Left ventricle myocardium superior (tissue), 1 donor: ENCODE results near the gene BTLA. TPM values are rescaled to one million over a fixed set of nuclear protein-coding genes. Genes with fewer than 3 reads are reported as not detected.
"Not testable (repeated sequence)": the region's sequence is repeated elsewhere in the genome, so short reads cannot be mapped to it uniquely, and the experiment has no call there.

Source experiments
- ATAC-seq: fragments of 200-7000 bp; cut with Tn5 transposase; one replicate; pipeline ENCODE4 v1.9.1; 2020; ENCODE audit warnings: mild to moderate bottlenecking, moderate library complexity
- DNase-seq: peaks from one replicate; pipeline ENCODE4 v3.0.0-alpha.2; 2020
- intact Hi-C: fragments of 100-400 bp; cut with micrococcal nuclease; formaldehyde crosslinking; loops from one replicate; pipeline ENCODE4 v1.11.0; 2022
- long read RNA-seq: library from polyadenylated mRNA; unstranded; transcript quantifications from one replicate; pipeline ENCODE4 v2.0.0, GENCODE V29; 2021
- total RNA-seq: library from RNA; stranded (reverse); fragmentation: NEBNext Ultra II Directional; extraction: Animal tissue kit (Norgen Biotek cat#: 25700); gene quantifications from one replicate; pipeline ENCODE4 v1.2.1, GENCODE V29; 2021
- donor health status: DM: no; HTN: yes; CAD: no; lungs with severe emphysema.

Gene BTLA
- total RNA-seq = not detected
- long read RNA-seq = 0 reads

GRCh38 chr3:112498914-112499711 is at the start of gene BTLA:
TSS of gene BTLA (minus strand) at chr3:112499472. CDS start at chr3:112499358, 114 bp downstream.
- intact Hi-C loops = no loop called here
- ATAC-seq (no peak), DNase-seq (no peak)

DNA sequence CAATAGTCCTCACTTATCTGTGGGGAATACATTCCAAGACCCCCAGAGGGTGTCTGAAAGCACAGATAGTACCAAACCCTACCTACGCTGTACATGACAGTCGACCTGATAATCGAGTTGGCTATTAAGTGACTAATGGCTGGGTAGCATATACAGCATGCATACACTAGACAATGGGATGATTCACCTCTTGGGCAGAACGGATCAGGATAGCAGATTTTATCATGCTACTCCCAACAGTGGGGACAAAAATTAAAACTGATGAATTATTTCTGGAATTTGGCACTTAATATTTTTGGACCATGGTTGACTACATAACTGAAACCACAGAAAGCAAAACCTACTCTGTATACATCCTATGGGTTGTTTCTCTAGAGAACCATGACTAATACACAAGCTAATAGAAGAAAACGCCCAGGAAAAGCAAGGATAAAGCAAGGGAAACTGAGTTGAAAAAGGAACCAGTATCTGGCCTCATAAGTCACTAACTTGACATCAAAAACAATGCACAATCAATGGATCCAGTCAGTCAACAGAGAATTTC is 47.0 kb upstream of the BTLA start:
- intact Hi-C loops = no loop called here
- DNase-seq (no peak), ATAC-seq (no peak)

DNA sequence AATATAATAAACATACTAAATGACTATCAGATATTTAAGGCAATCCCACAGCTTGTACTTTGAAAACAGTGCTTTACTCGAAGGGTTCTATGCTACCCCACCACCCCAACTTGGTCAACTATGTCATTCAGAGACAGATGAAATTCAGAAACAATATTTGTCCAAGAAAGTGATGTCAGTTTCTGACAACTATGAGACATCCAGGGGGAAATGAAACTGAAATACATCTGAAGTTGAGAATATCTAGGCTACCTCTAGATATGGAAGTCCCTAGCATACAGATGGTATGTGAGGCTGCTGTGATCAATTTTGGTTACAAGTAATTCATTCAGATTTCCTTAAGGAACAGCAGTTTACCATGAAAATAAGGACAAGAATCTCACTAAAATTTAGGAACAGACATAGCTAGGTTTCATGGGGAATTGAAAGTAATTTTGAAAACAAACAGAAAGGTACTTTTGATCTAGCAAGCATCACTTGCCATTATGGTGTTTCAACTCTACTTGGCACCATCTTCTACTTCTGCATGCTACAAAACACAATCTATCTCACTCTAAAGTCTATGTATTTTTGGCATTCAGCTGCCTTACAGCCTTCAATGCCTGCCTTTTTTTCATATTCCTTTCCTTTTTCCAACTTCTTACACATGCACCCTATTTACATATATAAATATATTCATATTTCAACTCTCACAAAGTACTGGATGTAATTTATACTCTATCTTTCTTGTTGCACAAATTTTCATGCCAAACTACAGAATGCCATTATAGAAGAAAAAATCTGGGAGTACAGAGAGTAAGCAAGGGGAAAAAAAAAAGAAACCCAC is 40.8 kb upstream of the BTLA start:
- DNase-seq (no peak), ATAC-seq (no peak)
- intact Hi-C loops = no loop called here

- intact Hi-C loops = loop anchor here (5.0 kb wide), 1 partner anchor 239 kb away; the partner anchor contains the start of gene SLC9C1
- DNase-seq (no peak), ATAC-seq (no peak)
Measured at GRCh38 chr3:112531358-112531781, 32.1 kb upstream of the BTLA start.

- DNase-seq = no peak
- intact Hi-C loops = loop anchor here (5.0 kb wide), 1 partner anchor 238 kb away; the partner anchor contains the start of gene SLC9C1
- ATAC-seq = no peak
Measured at GRCh38 chr3:112530573-112530972, 31.3 kb upstream of the BTLA start.

DNA sequence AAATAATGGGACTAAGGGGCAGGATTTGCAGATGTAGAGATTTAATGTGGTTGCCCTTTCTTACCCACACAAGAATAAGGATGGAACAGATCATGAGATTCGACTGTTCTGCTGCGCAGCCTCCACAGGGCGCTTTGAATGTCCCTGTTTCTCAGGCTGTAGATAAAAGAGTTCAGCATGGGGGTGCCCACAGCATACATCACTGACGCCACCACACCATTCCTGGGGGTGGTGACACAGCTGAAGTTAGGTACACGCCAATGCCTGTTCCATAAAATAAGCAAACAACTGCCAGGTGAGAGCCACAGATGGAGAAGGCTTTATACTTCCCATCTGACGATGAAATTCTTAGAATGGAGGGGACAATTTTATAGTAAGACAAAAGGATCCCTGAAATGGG is 24.9 kb upstream of the BTLA start:
- DNase-seq, intact Hi-C loops, ATAC-seq: not testable (repeated sequence)

DNA sequence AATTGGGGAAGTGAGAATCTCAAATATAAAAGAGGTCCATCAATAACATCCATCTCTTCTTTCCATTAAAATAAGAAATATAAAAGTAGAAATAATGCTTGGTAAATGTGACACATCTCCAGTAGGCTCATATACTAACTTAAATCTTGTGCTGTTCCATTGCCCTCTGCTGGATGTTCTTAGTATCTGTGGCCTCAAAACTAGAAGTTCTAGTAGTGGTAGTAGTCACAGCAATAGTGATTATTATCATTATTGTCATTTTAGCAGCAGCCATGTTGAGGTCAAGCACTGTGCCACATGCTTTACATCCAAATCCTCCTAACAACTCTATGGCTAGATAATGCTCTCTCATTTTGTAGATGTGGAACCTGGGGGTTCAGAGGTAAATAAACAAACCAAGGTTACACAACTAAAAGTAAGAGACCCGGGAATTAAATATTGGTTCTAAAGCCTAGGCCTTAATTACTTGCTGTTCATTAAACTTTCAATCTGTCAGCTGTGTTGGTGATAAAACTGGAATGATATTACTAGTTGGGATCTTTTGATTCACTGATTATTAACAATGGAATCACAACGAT is 20.2 kb upstream of the BTLA start:
- DNase-seq (no peak), ATAC-seq (peak; percentile 61)
- intact Hi-C loops = loop anchor here (10.0 kb wide), 1 partner anchor 195 kb away; no protein-coding TSS in a partner anchor

DNA sequence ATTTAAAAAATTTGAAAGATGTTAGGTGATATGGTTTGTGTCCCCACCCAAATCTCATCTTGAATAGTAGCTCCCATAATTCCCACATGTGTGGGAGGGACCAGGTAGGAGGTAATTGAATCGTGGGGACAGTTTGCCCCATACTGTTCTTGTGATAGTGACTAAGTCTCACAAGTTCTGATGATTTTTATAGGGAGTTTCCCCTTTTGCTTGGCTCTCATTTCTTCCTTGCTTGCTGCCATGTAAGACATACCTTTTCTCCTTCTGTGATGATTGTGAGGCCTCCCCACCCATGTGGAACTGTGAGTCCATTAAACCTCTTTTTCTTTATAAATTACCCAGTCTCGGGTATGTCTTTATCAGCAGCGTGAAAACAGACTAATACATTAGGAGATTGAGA is 19.7 kb upstream of the BTLA start:
- intact Hi-C loops = loop anchor here (10.0 kb wide), 1 partner anchor 194 kb away; no protein-coding TSS in a partner anchor
- not testable (repeated sequence) for DNase-seq, ATAC-seq

- DNase-seq (no peak), ATAC-seq (no peak)
- intact Hi-C loops = loop anchor here (10.0 kb wide), 1 partner anchor 190 kb away; no protein-coding TSS in a partner anchor
Measured at GRCh38 chr3:112514527-112515128, 15.4 kb upstream of the BTLA start.

DNA sequence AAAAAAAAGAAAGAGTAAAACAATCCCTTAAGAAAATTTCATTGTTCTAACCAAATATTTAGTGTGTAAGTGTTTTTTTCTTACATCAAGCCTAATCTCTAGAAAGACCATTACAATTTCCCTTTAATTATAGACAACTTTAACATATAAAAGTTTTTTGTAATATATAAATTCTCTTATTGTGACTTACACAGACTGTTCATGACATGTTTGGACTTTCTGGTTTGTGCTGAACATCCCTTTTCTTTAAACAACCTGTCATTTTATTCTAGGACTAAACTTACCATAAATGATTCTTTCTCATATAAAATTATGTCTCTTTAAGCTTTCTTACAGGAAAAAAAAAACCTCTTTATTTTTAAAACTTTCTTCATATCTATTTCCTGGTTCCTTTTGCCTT is 13.0 kb upstream of the BTLA start:
- ATAC-seq = no peak
- intact Hi-C loops = loop anchor here (10.0 kb wide), 1 partner anchor 188 kb away; no protein-coding TSS in a partner anchor
- DNase-seq = no peak

DNA sequence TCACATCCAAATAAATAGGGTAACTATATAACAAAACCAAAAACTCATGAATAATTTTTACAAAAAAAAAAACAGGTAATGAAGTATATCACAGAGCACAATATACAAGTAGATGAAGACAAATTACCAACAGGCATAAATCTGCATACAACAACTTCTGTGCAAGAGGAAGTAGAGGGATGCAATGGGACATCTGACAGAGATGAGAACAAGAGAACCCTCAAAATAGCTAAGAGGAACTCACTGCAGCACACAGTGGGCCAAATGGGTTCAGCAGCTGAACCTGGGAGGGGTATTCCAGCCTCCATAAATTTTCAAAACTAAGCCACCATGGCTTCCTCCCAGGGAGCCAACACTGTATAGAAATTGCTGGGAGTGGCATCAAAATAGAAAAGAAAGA is 9.6 kb upstream of the BTLA start:
- ATAC-seq (no peak), DNase-seq (no peak)
- intact Hi-C loops = no loop called here

DNA sequence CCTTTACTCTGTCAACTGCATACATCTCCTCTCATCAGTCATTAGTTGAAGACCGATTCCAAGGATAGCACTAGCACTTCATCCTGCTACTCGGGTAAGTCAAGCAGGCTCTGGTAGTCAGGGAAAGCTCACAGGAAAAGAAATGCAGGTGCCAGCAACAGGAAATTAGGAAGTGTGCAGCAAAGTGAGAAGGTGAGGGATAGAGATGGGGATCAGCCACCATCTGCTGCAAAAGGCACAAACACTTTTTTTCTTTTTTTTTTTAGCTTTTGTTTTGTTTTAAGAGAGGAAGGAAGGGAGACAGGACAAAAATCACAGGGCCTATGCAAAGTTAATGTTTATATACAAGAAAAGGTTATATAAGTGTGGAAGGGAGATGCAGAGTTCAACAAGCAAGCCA is 9.0 kb upstream of the BTLA start:
- ATAC-seq (no peak), DNase-seq (no peak)
- intact Hi-C loops = no loop called here

DNA sequence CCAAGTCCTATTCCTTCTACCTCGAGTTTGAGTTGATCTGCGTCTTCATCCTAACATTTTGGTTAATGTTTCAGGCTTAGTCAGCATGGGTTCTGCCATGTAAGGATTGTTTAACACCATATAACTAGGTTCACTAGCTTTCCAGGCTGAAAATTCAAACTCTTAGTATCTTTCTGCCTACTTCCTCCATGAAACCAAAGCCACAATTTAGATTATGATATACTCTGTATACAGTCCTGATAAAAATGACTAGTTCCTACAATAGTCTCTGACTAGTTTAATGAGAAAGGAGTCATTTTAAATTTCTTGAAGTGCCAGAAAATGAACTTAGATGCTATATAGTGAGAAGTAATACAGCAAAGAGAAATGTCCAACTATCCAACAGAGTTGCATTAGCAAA is 6.6 kb upstream of the BTLA start:
- ATAC-seq (no peak), DNase-seq (no peak)
- intact Hi-C loops = no loop called here

- ATAC-seq = no peak
- DNase-seq = no peak
- intact Hi-C loops = no loop called here
Measured at GRCh38 chr3:112504123-112504522, 4.9 kb upstream of the BTLA start.

GRCh38 chr3:112503304-112503972 is 4.2 kb upstream of the BTLA start:
- ATAC-seq (no peak), DNase-seq (no peak)
- intact Hi-C loops = no loop called here

- ATAC-seq = no peak
Measured at GRCh38 chr3:112500621-112501020, 1.3 kb upstream of the BTLA start.

GRCh38 chr3:112497897-112498548 is 1.2 kb downstream of the BTLA start:
- ATAC-seq (no peak), DNase-seq (no peak)
- intact Hi-C loops = no loop called here

More at GRCh38 chr3:112500621-112501020, 1.3 kb upstream of the BTLA start:
- intact Hi-C loops = no loop called here
- DNase-seq = no peak
